Adrenal gland (tissue), 12 donors: ENCODE data around the gene HCAR2. TPM values are rescaled to one million over a fixed set of nuclear protein-coding genes. Genes with fewer than 3 reads are reported as not detected.

Source experiments
- DNase-seq, 7 donors: peaks; one replicate each; pipeline ENCODE4 v3.0.0-alpha.2; 2019 to 2020
- H3K27ac ChIP-seq, 5 donors: fragments of 200-600 bp; sonication (generic) in 4 of 5; 1 replicate in 3 of 5; 2 replicates in 2 of 5; pipeline versions ENCODE4 v1.5.1 to v1.8.0; 2016 to 2020; ENCODE audit warnings: mild to moderate bottlenecking in 1 of 5
- H3K27me3 ChIP-seq: fragments of 200-600 bp; 2 replicates; pipeline ENCODE4 v1.8.0; 2021
- H3K36me3 ChIP-seq, 2 donors: fragments of 200-600 bp; replicated peaks in 1 of 2; 1 replicate in 1 of 2; 2 replicates in 1 of 2; pipeline versions ENCODE4 v1.5.1 to v1.8.0; 2018 to 2022
- H3K4me1 ChIP-seq, 2 donors: fragments of 200-600 bp; replicated peaks in 1 of 2; 1 replicate in 1 of 2; 2 replicates in 1 of 2; pipeline versions ENCODE4 v1.5.1 to v1.8.0; 2018 to 2021
- H3K4me3 ChIP-seq, 4 donors: fragments of 200-600 bp; sonication (generic) in 3 of 4; one replicate each; pipeline ENCODE4 v1.5.1; 2016 to 2018
- H3K9me3 ChIP-seq, 3 donors: fragments of 200-600 bp; sonication (generic) in 1 of 3; replicated peaks in 1 of 3; 1 replicate in 2 of 3; 2 replicates in 1 of 3; pipeline versions ENCODE4 v1.5.1 to v1.8.0; 2016 to 2021
- CTCF ChIP-seq, 6 experiments: fragments of 450-650 bp in 4 of 6; fragments of 200-600 bp in 2 of 6; sonication (generic) in 1 of 6; IDR thresholded peaks; 1 replicate in 5 of 6; 2 replicates in 1 of 6; pipeline versions ENCODE4 v1.5.1 to v1.8.0; 2016 to 2021; ENCODE audit warnings: antibody characterized with exemption in 6 of 6, mild to moderate bottlenecking in 2 of 6, moderate library complexity in 1 of 6
- POLR2A ChIP-seq, 2 donors: fragments of 450-650 bp; IDR thresholded peaks; one replicate each; pipeline ENCODE4 v1.6.1; 2017; ENCODE audit warnings: antibody characterized with exemption in 2 of 2, mild to moderate bottlenecking in 2 of 2, moderate library complexity in 1 of 2
- WGBS, 4 donors: extraction: QIAGEN DNeasy Blood & Tissue Kit in 2 of 4; methylation state at CpG; one replicate each; pipeline versions ENCODE4 v1.1.5 to v1.1.7; 2013 to 2017; 5-methylcytosine and 5-hydroxymethylcytosine counted together
- intact Hi-C, 2 donors: fragments of 100-400 bp; cut with DNase I; formaldehyde crosslinking; loops; one replicate each; pipeline versions ENCODE4 v1.14.1 to v1.15.0; 2022 to 2023
- polyA plus RNA-seq, 3 donors: library from polyadenylated mRNA; stranded (reverse); fragments of 200-250 nt in 2 of 3; fragments of 350-450 nt in 1 of 3; fragmentation: Illumina TruSeq in 1 of 3; extraction: RNeasy Lipid Tissue Mini Kit (QIAGEN cat#74804) in 1 of 3; gene quantifications; one replicate each; pipeline ENCODE4 v1.2.3, GENCODE V29; 2013 to 2014
- total RNA-seq, 9 donors: library from RNA; depleted of rRNA in 4 of 9; stranded (reverse); fragments of >200 nt in 4 of 9; fragments of 120-200 nt in 1 of 9; fragmentation: NEBNext Ultra II Directional in 1 of 9; extraction: Animal tissue kit (Norgen Biotek cat#: 25700) in 1 of 9; gene quantifications; one replicate each; pipeline versions ENCODE4 v1.1.0 to v1.2.4, GENCODE V29; 2013 to 2023
- donor health status: healthy with polysubstance abuse.
- donor health status: Bipolar disorder and iron deficiency.
- donor health status: DM: yes; HTN: yes; CAD: no.
- donor health status: DM: no; HTN: no; CAD: no.
- donor health status: DM: no; HTN: no; CAD: no.
- donor health status: DM: yes; HTN: yes; CAD: no.

Gene HCAR2
- total and polyA plus RNA-seq, 12 donors, result 0.08 to 0.98 (median 0.23) TPM; not detected in 7

- no peak for DNase-seq
- WGBS, 4 donors, result 78 to 87% (median 82%) methylated on average over 4 of the region's 4 CpGs
- Histone ChIP-seq H3K27me3 (no peaks in the 10 kb centered on the region), H3K27ac (no peak overlapping the region), H3K4me1 (no peaks in the 10 kb centered on the region), H3K9me3 (no peaks in the 10 kb centered on the region), H3K36me3 (no peaks in the 10 kb centered on the region), H3K4me3 (no peak overlapping the region)
- TF ChIP-seq CTCF (IDR thresholded peaks at IDR 0.05) (no peak), POLR2A (IDR thresholded peaks at IDR 0.05) (no peak)
- intact Hi-C loops, result no loop called here
Observed at GRCh38 chr12:122732611-122733010, 29.5 kb upstream of the HCAR2 start.

GRCh38 chr12:122732170-122732569 lies 29.0 kb upstream of the HCAR2 start:
- Histone ChIP-seq H3K4me1 (no peaks in the 10 kb centered on the region), H3K27ac (no peak overlapping the region), H3K36me3 (no peaks in the 10 kb centered on the region), H3K9me3 (no peaks in the 10 kb centered on the region), H3K4me3 (no peak overlapping the region), H3K27me3 (no peaks in the 10 kb centered on the region)
- no peak for TF ChIP-seq POLR2A (IDR thresholded peaks at IDR 0.05)
- no peak for TF ChIP-seq CTCF (IDR thresholded peaks at IDR 0.05)
- WGBS, 4 donors, result 82 to 87% (median 83%) methylated on average over 3 of the region's 3 CpGs
- intact Hi-C loops, result no loop called here
- no peak for DNase-seq

- Histone ChIP-seq H3K4me1 (no peaks in the 10 kb centered on the region), H3K36me3 (no peaks in the 10 kb centered on the region), H3K9me3 (no peaks in the 10 kb centered on the region), H3K27me3 (no peaks in the 10 kb centered on the region), H3K4me3 (peak within 1 kb of the TSS in 1 of 4 donors; percentile 34), H3K27ac (peak within 1 kb of the TSS in 1 of 5 donors; percentile 2)
- 49 to 64% (median 59%) methylated on average over 17 to 32 of the region's 32 CpGs for WGBS, 4 donors
- TF ChIP-seq POLR2A (IDR thresholded peaks at IDR 0.05) (no peak), CTCF (IDR thresholded peaks at IDR 0.05) (no peak)
- intact Hi-C loops, result no loop called here
- no peak for DNase-seq
Observed at GRCh38 chr12:122730215-122731014, 27.3 kb upstream of the HCAR2 start, which contains the start of gene HCAR1. Gene HCAR1 (minus strand): TSS chr12:122730844. CDS start chr12:122730339, 505 bp downstream.

- DNase-seq, result no peak
- WGBS, 4 donors, result 73 to 86% (median 83%) methylated on average over 12 to 27 of the region's 27 CpGs
- intact Hi-C loops, result no loop called here
- H3K36me3 ChIP-seq, result no peaks in the 10 kb centered on the region
- H3K4me3 ChIP-seq, result no peak overlapping the region
- TF ChIP-seq POLR2A (IDR thresholded peaks at IDR 0.05), result no peak
- no peak for TF ChIP-seq CTCF (IDR thresholded peaks at IDR 0.05)
- H3K9me3 ChIP-seq, result no peaks in the 10 kb centered on the region
- no peaks in the 10 kb centered on the region for H3K27me3 ChIP-seq
- no peaks in the 10 kb centered on the region for H3K4me1 ChIP-seq
- no peak overlapping the region for H3K27ac ChIP-seq
Observed at GRCh38 chr12:122729583-122730214, 26.5 kb upstream of the HCAR2 start.
